Dermis blood vessel endothelial cell (primary cell): ENCODE data around the gene FSCB. TPM values are rescaled to one million over a fixed set of nuclear protein-coding genes. Genes with fewer than 3 reads are reported as not detected.
"Not testable (repeated sequence)": the region's sequence is repeated elsewhere in the genome, so short reads cannot be mapped to it uniquely, and the experiment has no call there.

Source experiments
- DNase-seq: peaks from one replicate; pipeline ENCODE4 v3.0.0; 2010
- total RNA-seq: library from RNA; depleted of rRNA; stranded (reverse); fragments of >200 nt; gene quantifications from 2 replicates; pipeline ENCODE4 v1.2.3, GENCODE V29; 2014

FSCB gene, protein sequence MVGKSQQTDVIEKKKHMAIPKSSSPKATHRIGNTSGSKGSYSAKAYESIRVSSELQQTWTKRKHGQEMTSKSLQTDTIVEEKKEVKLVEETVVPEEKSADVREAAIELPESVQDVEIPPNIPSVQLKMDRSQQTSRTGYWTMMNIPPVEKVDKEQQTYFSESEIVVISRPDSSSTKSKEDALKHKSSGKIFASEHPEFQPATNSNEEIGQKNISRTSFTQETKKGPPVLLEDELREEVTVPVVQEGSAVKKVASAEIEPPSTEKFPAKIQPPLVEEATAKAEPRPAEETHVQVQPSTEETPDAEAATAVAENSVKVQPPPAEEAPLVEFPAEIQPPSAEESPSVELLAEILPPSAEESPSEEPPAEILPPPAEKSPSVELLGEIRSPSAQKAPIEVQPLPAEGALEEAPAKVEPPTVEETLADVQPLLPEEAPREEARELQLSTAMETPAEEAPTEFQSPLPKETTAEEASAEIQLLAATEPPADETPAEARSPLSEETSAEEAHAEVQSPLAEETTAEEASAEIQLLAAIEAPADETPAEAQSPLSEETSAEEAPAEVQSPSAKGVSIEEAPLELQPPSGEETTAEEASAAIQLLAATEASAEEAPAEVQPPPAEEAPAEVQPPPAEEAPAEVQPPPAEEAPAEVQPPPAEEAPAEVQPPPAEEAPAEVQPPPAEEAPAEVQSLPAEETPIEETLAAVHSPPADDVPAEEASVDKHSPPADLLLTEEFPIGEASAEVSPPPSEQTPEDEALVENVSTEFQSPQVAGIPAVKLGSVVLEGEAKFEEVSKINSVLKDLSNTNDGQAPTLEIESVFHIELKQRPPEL
- total RNA-seq: not detected in 2 replicates

- no peak for DNase-seq
These were observed at the start of gene FSCB for GRCh38 chr14:44507183-44507582. Gene FSCB, minus strand, starts transcription at chr14:44507283. Its CDS starts 296 bp downstream, at chr14:44506987.

DNA sequence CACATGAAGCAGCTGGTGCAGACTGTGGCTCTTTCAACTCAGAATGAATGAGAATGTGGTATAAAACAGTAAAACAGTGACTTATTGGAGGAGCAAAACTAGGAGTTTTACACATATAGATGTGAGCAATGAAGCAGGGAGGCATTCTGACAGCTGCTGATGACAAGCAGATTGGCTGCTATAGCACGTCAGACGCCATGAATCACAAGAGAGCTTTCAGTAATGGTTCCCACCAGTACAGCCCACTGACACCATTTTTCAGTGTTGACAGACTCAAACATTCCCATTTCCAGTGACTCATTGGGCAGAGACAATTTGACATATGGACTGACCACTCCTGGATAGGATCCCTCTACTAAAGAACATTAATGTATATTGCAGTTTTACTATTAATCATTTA is 24.6 kb upstream of the FSCB start:
- DNase-seq: no peak

DNA sequence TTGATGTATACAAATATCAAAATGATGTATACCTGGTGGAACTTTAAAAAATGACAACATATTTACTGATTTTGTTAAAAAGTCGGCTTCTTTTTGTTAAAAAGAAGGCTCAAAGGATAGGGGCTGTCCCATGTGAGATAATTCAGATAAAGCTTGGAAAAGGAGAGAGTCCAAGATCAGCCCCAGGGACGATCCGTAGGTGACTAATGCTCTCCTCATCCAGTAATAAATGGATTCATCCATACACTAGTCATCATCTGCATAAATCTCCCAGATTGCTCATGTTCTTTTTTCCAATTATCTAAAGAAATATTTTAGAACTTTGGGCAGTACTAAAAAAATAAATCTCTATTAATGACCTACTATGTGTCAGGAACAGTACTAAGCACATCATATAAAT is 23.4 kb upstream of the FSCB start:
- no peak for DNase-seq

DNA sequence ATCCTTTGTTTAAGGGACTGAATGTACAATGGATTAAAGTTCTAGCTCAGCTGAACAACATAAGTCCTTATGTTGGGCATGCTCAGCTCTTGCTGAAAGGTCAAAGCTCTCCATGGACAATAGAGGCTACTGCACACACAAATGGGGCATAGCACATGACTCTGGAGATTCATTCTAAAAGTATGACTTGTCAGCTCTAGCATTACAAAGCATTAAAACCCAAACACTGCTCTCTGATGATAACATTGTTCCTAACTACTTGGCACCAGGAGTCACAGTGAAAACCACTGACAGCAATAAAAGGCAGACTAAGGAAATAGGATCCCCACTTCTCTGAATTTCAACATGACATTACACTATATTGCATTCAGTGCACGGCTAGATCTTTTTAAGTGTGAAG is 21.9 kb upstream of the FSCB start:
- no peak for DNase-seq

DNA sequence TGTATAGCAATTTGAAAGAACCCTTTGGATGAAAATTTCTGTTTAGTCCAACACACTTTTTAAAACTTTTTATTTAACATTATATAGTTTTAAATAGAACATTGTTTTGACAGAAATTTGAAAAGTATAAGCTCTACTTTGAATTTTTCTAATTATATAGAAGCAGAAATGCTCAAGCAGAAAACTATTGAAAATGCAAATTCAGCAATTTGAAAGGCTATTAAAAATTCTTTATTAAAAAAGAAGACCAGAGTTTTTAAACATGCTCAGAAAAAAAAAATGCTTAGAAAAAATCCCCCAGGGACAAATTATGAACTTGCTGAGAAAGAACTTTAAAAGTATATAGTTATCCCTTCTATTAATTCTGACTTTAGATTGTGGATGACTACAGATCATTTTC is 21.1 kb upstream of the FSCB start:
- DNase-seq: no peak

DNA sequence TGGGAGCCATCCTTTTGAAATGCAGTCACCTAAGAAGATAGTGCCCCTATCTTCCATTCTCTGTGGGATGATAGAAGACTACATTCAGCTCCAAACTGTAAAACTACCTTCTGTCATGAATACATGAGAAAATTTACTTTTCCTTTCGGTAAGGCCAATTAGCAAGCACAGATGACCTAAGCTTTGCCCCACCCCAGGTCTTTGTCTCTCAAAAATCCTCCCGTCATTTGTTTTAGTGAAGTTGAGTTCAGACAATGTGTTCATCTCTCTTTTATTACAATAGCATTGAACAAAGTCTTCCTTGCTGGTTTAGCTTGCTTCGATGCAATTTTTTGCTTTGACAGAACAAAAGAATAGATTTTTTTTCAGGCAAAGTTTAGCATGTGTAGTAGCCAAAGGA is 18.2 kb upstream of the FSCB start:
- DNase-seq: no peak

- DNase-seq: not testable (repeated sequence)
These were observed 8.6 kb upstream of the FSCB start for GRCh38 chr14:44515668-44516067.

DNA sequence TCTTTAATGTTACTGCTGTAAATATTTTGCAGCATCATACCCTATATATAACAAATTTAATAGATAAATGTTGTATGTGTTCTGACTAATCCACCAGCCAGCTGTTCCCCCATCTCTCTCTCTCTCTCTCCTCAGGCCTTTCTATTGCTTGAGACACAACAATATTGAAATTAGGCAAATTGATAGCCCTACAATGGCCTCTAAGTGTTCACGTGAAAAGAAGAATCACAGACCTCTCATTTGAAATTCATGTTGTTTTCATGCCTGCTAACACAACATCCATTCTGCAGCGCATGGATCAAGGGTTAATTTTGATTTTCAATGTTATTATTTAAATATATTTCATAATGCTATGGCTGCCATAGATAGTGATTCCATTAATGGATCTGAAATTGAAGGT is 1.8 kb upstream of the FSCB start:
- no peak for DNase-seq

GRCh38 chr14:44505588-44505987 is 1.5 kb downstream of the FSCB start:
- no peak for DNase-seq

DNA sequence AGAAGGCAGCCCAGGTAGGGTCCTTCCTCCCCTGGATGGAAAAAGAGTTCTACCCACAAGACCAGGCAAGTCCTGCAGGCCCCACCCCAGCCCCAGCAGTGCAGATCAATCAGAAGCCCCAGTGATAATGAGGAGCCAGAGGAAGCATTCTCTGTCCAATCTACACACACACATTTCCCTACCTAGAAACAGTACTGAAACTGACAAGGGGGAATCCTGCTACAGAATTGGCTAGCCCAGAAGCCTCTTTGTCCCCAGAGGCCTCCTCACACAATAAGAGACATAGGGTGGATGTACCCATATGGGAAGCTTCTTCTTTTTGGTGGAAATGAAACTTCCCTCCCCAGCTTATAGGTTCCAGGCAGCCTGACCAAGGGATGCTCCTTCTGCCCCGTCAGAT is 9.9 kb downstream of the FSCB start:
- DNase-seq: no peak

GRCh38 chr14:44494137-44494536 is 12.9 kb downstream of the FSCB start:
- DNase-seq: no peak

DNA sequence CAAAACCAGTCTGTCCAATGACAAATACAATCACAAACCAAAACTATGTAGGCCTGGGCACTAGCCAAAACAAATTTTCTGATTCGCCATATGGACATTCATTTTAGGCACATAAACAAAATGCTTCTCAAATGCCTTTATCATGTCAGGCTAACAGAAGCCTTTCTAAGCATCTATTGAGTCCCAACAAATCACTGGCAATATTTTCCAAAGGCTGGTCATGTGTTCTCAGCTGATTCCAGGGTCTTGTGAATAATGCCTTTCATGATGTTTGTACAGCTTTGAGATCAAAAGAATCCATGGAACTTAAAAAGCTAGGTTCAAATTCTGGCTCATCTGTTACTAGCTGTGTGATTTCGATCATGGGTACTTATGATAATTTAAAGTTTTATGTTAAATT is 16.1 kb downstream of the FSCB start:
- no peak for DNase-seq

GRCh38 chr14:44477953-44478352 is 29.1 kb downstream of the FSCB start:
- no peak for DNase-seq

GRCh38 chr14:44468771-44469170 is 38.3 kb downstream of the FSCB start:
- DNase-seq: no peak

GRCh38 chr14:44463356-44464004 is 43.6 kb downstream of the FSCB start:
- no peak for DNase-seq

DNA sequence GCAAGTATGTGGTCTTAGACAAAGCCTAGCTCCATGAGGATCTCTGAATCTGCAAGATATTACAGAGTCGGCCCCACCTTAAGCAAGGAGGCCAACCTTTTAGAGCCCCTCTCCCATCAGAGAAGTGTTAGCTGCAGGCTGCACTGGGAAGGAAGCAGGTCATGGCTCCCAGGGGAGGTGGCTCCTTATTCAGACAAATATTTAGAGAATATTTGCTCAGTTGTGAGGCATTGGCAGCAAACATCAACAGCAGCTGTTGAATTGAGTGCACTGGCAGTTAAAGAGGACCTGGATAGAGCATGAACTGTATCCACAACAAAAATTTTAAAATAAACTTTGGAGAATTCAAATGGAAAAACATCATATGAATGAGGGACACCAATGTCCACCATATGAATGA is 44.7 kb downstream of the FSCB start:
- no peak for DNase-seq

GRCh38 chr14:44461811-44462210 is 45.3 kb downstream of the FSCB start:
- no peak for DNase-seq
